Gastrocnemius medialis (tissue), 4 donors: ENCODE results near the gene WDR18. TPM values are rescaled to one million over a fixed set of nuclear protein-coding genes. Genes with fewer than 3 reads are reported as not detected.
A peak's percentile ranks its signal among the peaks of the same experiment; 100 is the strongest.

ENCODE experiments used
- ATAC-seq, 2 donors: fragments of 150-250 bp; one replicate each; pipeline ENCODE4 v1.9.1; 2016
- DNase-seq, 2 donors: peaks; one replicate each; pipeline ENCODE4 v3.0.0-alpha.2; 2019
- H3K27ac ChIP-seq, 4 donors: fragments of 200-600 bp; sonication (generic); 1 replicate in 1 of 4; 2 replicates in 3 of 4; pipeline ENCODE4 v1.5.1; 2016 to 2018; ENCODE audit warnings: mild to moderate bottlenecking in 2 of 4, moderate library complexity in 1 of 4
- H3K27me3 ChIP-seq, 3 donors: fragments of 200-600 bp; sonication (generic) in 2 of 3; 1 replicate in 1 of 3; 2 replicates in 2 of 3; pipeline versions ENCODE4 v1.5.1 to v1.6.0; 2016 to 2019; ENCODE audit warnings: mild to moderate bottlenecking in 1 of 3, moderate library complexity in 1 of 3
- H3K36me3 ChIP-seq, 2 donors: fragments of 200-600 bp; sonication (generic) in 1 of 2; one replicate each; pipeline ENCODE4 v1.5.1; 2017 to 2018
- H3K4me1 ChIP-seq, 2 donors: fragments of 200-600 bp; sonication (generic) in 1 of 2; one replicate each; pipeline ENCODE4 v1.5.1; 2016 to 2017; ENCODE audit warnings: mild to moderate bottlenecking in 2 of 2
- H3K4me3 ChIP-seq, 4 donors: fragments of 200-600 bp; sonication (generic) in 3 of 4; 1 replicate in 1 of 4; 2 replicates in 3 of 4; pipeline ENCODE4 v1.5.1; 2016 to 2019; ENCODE audit warnings: mild to moderate bottlenecking in 2 of 4
- H3K9me3 ChIP-seq, 3 donors: fragments of 200-600 bp; sonication (generic) in 2 of 3; 1 replicate in 1 of 3; 2 replicates in 2 of 3; pipeline ENCODE4 v1.5.1; 2016 to 2019
- POLR2A ChIP-seq, 2 donors: fragments of 450-650 bp; IDR thresholded peaks; one replicate each; pipeline ENCODE4 v1.6.1; 2017; ENCODE audit warnings: antibody characterized with exemption in 2 of 2, mild to moderate bottlenecking in 2 of 2, moderate library complexity in 2 of 2
- in situ Hi-C, 4 donors: fragments of 200-750 bp; cut with MboI; loops; one replicate each; pipeline versions ENCODE4 v1.15.0 to v1.8.0; 2017; ENCODE audit warnings: low sequenced_read_pairs in 4 of 4
- intact Hi-C: fragments of 100-400 bp; cut with DNase I; formaldehyde crosslinking; loops from one replicate; pipeline ENCODE4 v1.15.1; 2023; ENCODE audit warnings: low total_unique reads
- total RNA-seq, 4 donors: library from RNA; depleted of rRNA; stranded (reverse); fragments of >200 nt; gene quantifications; one replicate each; pipeline versions ENCODE4 v1.1.0 to v1.2.3, GENCODE V29; 2016
- TF ChIP-seq, protein P1 (sequence below), 5 experiments: fragments of 450-650 bp in 3 of 5; fragments of 200-600 bp in 2 of 5; sonication (generic) in 2 of 5; IDR thresholded peaks in 4 of 5; conservative IDR thresholded peaks in 1 of 5; 1 replicate in 4 of 5; 2 replicates in 1 of 5; pipeline ENCODE4 v1.5.1; 2016 to 2019; ENCODE audit warnings: antibody characterized with exemption in 5 of 5, mild to moderate bottlenecking in 3 of 5, moderate library complexity in 3 of 5

WDR18 gene
- total RNA-seq, 4 donors from 2014 or later, result 4.4 to 59.0 (median 28.6) TPM

DNA sequence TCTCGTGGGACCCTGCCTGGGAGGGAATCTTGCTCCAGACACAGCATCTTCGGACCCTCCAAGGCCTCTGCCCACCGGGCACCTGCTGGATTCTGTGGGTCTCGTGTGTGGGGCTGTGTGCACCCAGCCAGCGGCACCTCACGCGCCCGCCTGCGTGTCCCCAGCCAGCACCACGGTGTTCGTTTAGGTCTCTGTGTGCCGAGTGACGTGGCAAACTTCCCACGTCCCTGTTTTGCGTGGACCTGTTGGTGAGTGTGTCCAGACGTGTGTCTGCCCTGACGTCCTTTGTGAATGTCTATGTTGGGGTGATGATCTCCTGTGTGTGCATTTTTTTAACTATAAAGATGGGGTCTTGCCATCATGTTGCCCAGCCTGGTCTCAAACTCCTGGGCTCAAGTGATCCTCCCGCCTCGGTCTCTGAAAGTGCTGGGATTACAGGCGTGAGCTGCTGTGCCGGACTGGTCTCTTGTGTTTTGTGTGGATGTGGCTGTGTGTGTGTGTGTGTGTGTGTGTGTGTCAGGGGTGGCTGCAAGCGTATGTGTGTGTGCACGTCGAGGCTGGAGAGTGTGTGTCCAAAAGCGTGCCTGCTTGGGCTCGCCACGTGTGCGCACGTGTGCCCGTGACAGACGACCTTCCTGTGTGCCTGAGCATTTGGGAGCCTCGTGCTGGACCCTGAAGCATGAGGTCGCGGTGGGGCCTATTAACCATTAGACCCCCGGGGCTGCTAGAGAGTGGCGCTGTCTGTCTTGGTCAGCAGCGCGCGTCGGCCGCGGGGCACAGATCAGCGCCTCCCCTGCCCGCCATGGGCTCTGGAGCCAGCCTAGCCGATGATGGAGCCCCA is 42.6 kb upstream of the WDR18 start:
- peaks cover 0 to 7% of the 10 kb centered on the region in 2 donors for H3K4me1 ChIP-seq
- peak overlapping the region; percentile 34 to 50 (median 44) for H3K4me3 ChIP-seq
- H3K27me3 ChIP-seq, result no peaks in the 10 kb centered on the region
- DNase-seq (no peak), ATAC-seq (no peak)
- in situ Hi-C loops (no loop called here), intact Hi-C loops (no loop called here)
- TF ChIP-seq POLR2A (IDR thresholded peaks at IDR 0.05), result no peak
- TF ChIP-seq, protein P1, sequence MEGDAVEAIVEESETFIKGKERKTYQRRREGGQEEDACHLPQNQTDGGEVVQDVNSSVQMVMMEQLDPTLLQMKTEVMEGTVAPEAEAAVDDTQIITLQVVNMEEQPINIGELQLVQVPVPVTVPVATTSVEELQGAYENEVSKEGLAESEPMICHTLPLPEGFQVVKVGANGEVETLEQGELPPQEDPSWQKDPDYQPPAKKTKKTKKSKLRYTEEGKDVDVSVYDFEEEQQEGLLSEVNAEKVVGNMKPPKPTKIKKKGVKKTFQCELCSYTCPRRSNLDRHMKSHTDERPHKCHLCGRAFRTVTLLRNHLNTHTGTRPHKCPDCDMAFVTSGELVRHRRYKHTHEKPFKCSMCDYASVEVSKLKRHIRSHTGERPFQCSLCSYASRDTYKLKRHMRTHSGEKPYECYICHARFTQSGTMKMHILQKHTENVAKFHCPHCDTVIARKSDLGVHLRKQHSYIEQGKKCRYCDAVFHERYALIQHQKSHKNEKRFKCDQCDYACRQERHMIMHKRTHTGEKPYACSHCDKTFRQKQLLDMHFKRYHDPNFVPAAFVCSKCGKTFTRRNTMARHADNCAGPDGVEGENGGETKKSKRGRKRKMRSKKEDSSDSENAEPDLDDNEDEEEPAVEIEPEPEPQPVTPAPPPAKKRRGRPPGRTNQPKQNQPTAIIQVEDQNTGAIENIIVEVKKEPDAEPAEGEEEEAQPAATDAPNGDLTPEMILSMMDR (IDR thresholded peaks at IDR 0.05 in 4 of 5, conservative IDR thresholded peaks at IDR 0.05 in 1 of 5), result no peak
- H3K27ac ChIP-seq, result peak overlapping the region in 1 of 4 donors; percentile 68
- H3K9me3 ChIP-seq, result no peaks in the 10 kb centered on the region
- H3K36me3 ChIP-seq, result no peaks in the 10 kb centered on the region

DNA sequence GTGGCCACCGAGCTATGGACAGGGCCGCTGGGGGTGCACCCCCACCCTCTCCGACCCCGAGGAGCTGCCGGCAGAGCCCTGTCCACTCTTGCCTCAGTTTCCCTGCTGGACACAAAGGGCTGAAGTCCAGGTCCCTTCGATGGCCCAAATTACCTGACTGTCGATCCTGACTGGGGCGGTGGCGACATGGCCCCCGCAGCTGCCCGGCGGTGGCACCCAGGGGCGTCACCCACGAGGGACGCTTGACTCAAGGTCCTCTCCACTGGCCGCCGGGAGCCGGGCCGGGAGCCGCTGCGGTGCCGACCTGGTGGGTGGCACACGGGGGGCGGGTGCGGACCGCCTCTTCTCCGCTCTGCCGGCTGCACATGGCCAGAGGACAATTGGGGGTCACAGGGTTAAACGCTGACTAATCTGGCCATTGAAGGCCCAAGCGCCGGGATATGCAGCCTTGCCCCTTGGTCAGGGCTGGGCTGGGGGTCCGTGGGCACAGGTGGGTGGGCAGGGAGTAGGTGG is 42.0 kb upstream of the WDR18 start:
- intact Hi-C loops, result no loop called here
- ATAC-seq, result no peak
- Histone ChIP-seq H3K4me1 (peaks cover 0 to 7% of the 10 kb centered on the region in 2 donors), H3K4me3 (no peak overlapping the region), H3K27ac (no peak overlapping the region), H3K36me3 (no peaks in the 10 kb centered on the region), H3K27me3 (no peaks in the 10 kb centered on the region), H3K9me3 (no peaks in the 10 kb centered on the region)
- DNase-seq, result no peak
- TF ChIP-seq POLR2A (IDR thresholded peaks at IDR 0.05), result no peak
- TF ChIP-seq, protein P1 (IDR thresholded peaks at IDR 0.05 in 4 of 5, conservative IDR thresholded peaks at IDR 0.05 in 1 of 5), result no peak
- in situ Hi-C loops, result no loop called here

DNA sequence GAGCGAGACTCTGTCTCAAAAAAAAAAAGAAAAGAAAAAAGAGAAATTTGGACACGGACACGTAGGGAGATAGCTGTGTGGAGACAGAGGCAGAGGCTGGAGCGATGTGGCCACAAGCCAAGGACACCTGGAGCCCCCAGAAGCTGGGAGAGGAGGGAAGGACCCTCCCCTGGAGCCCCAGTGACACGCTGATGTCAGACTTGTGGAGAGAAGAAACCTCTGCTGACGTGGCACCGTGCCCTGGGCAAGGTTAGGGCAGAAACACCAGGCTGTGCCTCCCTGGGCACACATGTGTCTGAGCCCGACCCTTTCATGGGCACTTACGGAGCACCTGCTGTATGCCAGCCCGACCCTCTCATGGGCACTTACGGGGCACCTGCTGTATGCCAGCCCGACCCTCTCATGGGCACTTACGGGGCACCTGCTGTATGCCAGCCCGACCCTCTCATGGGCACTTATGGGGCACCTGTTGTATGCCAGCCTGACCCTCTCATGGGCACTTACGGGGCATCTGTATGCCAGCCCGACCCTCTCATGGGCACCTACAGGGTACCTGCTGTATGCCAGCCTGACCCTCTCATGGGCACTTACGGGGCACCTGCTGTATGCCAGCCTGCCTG is 40.5 kb upstream of the WDR18 start:
- ATAC-seq, result no peak
- no peaks in the 10 kb centered on the region for H3K36me3 ChIP-seq
- intact Hi-C loops (no loop called here), in situ Hi-C loops (no loop called here)
- peaks cover 0 to 7% of the 10 kb centered on the region in 2 donors for H3K4me1 ChIP-seq
- H3K27me3 ChIP-seq, result no peaks in the 10 kb centered on the region
- DNase-seq, result no peak
- no peak overlapping the region for H3K4me3 ChIP-seq
- no peaks in the 10 kb centered on the region for H3K9me3 ChIP-seq
- no peak for TF ChIP-seq POLR2A (IDR thresholded peaks at IDR 0.05)
- TF ChIP-seq, protein P1 (IDR thresholded peaks at IDR 0.05 in 4 of 5, conservative IDR thresholded peaks at IDR 0.05 in 1 of 5), result no peak
- H3K27ac ChIP-seq, result no peak overlapping the region

DNA sequence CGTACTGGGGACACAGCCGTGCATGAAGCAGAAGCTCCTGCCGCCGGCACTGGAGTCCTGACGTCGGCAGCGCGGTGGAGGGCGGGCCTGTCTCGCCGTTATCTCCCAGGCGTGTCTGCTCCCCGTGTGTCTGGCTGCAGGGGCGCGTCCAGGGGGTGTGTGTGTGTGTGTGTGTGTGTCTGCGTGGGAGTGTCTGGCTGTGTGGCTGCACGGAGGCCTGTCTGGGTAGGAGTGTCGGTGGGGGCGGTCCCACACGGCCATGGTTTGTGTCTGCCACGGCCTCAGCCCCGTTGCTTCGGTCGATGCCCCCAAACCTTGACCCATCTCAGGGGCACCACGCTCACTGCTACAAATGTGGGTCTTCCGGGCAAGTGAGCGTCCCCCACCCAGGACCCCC is 40.0 kb upstream of the WDR18 start:
- Histone ChIP-seq H3K27me3 (no peaks in the 10 kb centered on the region), H3K4me3 (no peak overlapping the region), H3K27ac (no peak overlapping the region), H3K4me1 (peaks cover 0 to 7% of the 10 kb centered on the region in 2 donors), H3K36me3 (no peaks in the 10 kb centered on the region), H3K9me3 (no peaks in the 10 kb centered on the region)
- in situ Hi-C loops, result no loop called here
- no peak for DNase-seq
- intact Hi-C loops, result no loop called here
- no peak for ATAC-seq
- TF ChIP-seq, protein P1 (IDR thresholded peaks at IDR 0.05 in 4 of 5, conservative IDR thresholded peaks at IDR 0.05 in 1 of 5), result no peak
- no peak for TF ChIP-seq POLR2A (IDR thresholded peaks at IDR 0.05)
